Measurements from ENCODE around the gene DYNC2H1. TPM values are rescaled to one million over a fixed set of nuclear protein-coding genes. Genes with fewer than 3 reads are reported as not detected.

Gene DYNC2H1
- total RNA-seq, 1 donor from 2014 or later, result 5.4 TPM

GRCh38 chr11:103327721-103328120 is 218.5 kb downstream of the DYNC2H1 start:
- Histone ChIP-seq H3K4me1 (peaks cover 11% of the 10 kb centered on the region), H3K27ac (replicated peaks) (no peak overlapping the region), H3K4me3 (no peak overlapping the region), H3K27me3 (ENCODE audit: low read depth) (no peaks in the 10 kb centered on the region), H3K36me3 (no peaks in the 10 kb centered on the region), H3K9me3 (replicated peaks) (no peaks in the 10 kb centered on the region)
- TF ChIP-seq CTCF (IDR thresholded peaks at IDR 0.05; ENCODE audit: borderline replicate concordance), result no peak
- intact Hi-C loops (cut with micrococcal nuclease), result loop anchor here (5.0 kb wide), 1 partner anchor 275 kb away; no protein-coding TSS in a partner anchor
- no peak for DNase-seq

GRCh38 chr11:103332409-103332808 is 223.2 kb downstream of the DYNC2H1 start:
- no peaks in the 10 kb centered on the region for H3K27me3 ChIP-seq (ENCODE audit: low read depth)
- no peaks in the 10 kb centered on the region for H3K4me1 ChIP-seq
- TF ChIP-seq CTCF (IDR thresholded peaks at IDR 0.05; ENCODE audit: borderline replicate concordance), result no peak
- H3K36me3 ChIP-seq, result no peaks in the 10 kb centered on the region
- no peak for DNase-seq
- no peak overlapping the region for H3K4me3 ChIP-seq
- intact Hi-C loops (cut with micrococcal nuclease), result no loop called here
- no peak overlapping the region for H3K27ac ChIP-seq (replicated peaks)
- no peaks in the 10 kb centered on the region for H3K9me3 ChIP-seq (replicated peaks)

GRCh38 chr11:103338621-103339484 is 229.6 kb downstream of the DYNC2H1 start:
- H3K27me3 ChIP-seq (ENCODE audit: low read depth), result no peaks in the 10 kb centered on the region
- H3K9me3 ChIP-seq (replicated peaks), result no peaks in the 10 kb centered on the region
- no peak for DNase-seq
- no peaks in the 10 kb centered on the region for H3K4me1 ChIP-seq
- intact Hi-C loops (cut with micrococcal nuclease), result no loop called here
- H3K27ac ChIP-seq (replicated peaks), result no peak overlapping the region
- no peak for TF ChIP-seq CTCF (IDR thresholded peaks at IDR 0.05; ENCODE audit: borderline replicate concordance)
- no peaks in the 10 kb centered on the region for H3K36me3 ChIP-seq
- no peak overlapping the region for H3K4me3 ChIP-seq

GRCh38 chr11:103339485-103339857 is 230.2 kb downstream of the DYNC2H1 start:
- Histone ChIP-seq H3K36me3 (no peaks in the 10 kb centered on the region), H3K4me1 (no peaks in the 10 kb centered on the region), H3K4me3 (no peak overlapping the region), H3K27ac (replicated peaks) (no peak overlapping the region), H3K9me3 (replicated peaks) (no peaks in the 10 kb centered on the region), H3K27me3 (ENCODE audit: low read depth) (no peaks in the 10 kb centered on the region)
- no peak for DNase-seq
- intact Hi-C loops (cut with micrococcal nuclease), result no loop called here
- no peak for TF ChIP-seq CTCF (IDR thresholded peaks at IDR 0.05; ENCODE audit: borderline replicate concordance)

GRCh38 chr11:103340956-103341355 is 231.7 kb downstream of the DYNC2H1 start:
- TF ChIP-seq CTCF (IDR thresholded peaks at IDR 0.05; ENCODE audit: borderline replicate concordance), result no peak
- Histone ChIP-seq H3K36me3 (no peaks in the 10 kb centered on the region), H3K4me3 (no peak overlapping the region), H3K27ac (replicated peaks) (no peak overlapping the region), H3K4me1 (no peaks in the 10 kb centered on the region), H3K27me3 (ENCODE audit: low read depth) (no peaks in the 10 kb centered on the region), H3K9me3 (replicated peaks) (no peaks in the 10 kb centered on the region)
- intact Hi-C loops (cut with micrococcal nuclease), result no loop called here
- DNase-seq, result no peak

All from left ventricle myocardium inferior (tissue), 1 donor.